Suprapubic skin (tissue), 4 donors: ENCODE results near the gene OR5C1. TPM values are rescaled to one million over a fixed set of nuclear protein-coding genes. Genes with fewer than 3 reads are reported as not detected.
"Not testable (repeated sequence)": the region's sequence is repeated elsewhere in the genome, so short reads cannot be mapped to it uniquely, and the experiment has no call there.

Experiments used
- DNase-seq, 2 donors: peaks; one replicate each; pipeline ENCODE4 v3.0.0-alpha.2; 2019; ENCODE audit warnings: low spot score in 2 of 2
- H3K27ac ChIP-seq: fragments of 200-600 bp; sonication (generic); one replicate; pipeline ENCODE4 v1.5.1; 2019
- H3K27me3 ChIP-seq: fragments of 200-600 bp; sonication (generic); one replicate; pipeline ENCODE4 v1.5.1; 2019
- H3K36me3 ChIP-seq: fragments of 200-600 bp; sonication (generic); one replicate; pipeline ENCODE4 v1.5.1; 2019
- H3K4me1 ChIP-seq: fragments of 200-600 bp; sonication (generic); one replicate; pipeline ENCODE4 v1.5.1; 2019
- H3K4me3 ChIP-seq: fragments of 200-600 bp; sonication (generic); one replicate; pipeline ENCODE4 v1.5.1; 2019; ENCODE audit warnings: mild to moderate bottlenecking
- H3K9me3 ChIP-seq: fragments of 200-600 bp; sonication (generic); one replicate; pipeline ENCODE4 v1.5.1; 2019
- EP300 ChIP-seq: sonication (generic); formaldehyde crosslinking; IDR thresholded peaks from one replicate; pipeline ENCODE4 v1.6.1; 2017; ENCODE audit warnings: antibody characterized with exemption
- POLR2A ChIP-seq, 2 donors: fragments of 450-650 bp; IDR thresholded peaks; one replicate each; pipeline ENCODE4 v1.6.1; 2017; ENCODE audit warnings: antibody characterized with exemption in 2 of 2, mild to moderate bottlenecking in 2 of 2, moderate library complexity in 2 of 2
- POLR2AphosphoS5 ChIP-seq, 3 donors: sonication (generic); formaldehyde crosslinking; IDR thresholded peaks; one replicate each; pipeline ENCODE4 v1.6.1; 2017; ENCODE audit warnings: antibody characterized with exemption in 3 of 3
- WGBS: methylation state at CpG from one replicate; pipeline ENCODE4 v1.1.5; 2018; 5-methylcytosine and 5-hydroxymethylcytosine counted together
- total RNA-seq, 4 donors: library from RNA; depleted of rRNA; stranded (reverse); fragments of >200 nt; gene quantifications; one replicate each; pipeline ENCODE4 v1.1.0, GENCODE V29; 2016
- TF ChIP-seq, protein P1 (sequence below), 2 donors: fragments of 200-600 bp in 1 of 2; fragments of 450-650 bp in 1 of 2; sonication (generic) in 1 of 2; IDR thresholded peaks; one replicate each; pipeline ENCODE4 v1.5.1; 2016 to 2019; ENCODE audit warnings: antibody characterized with exemption in 2 of 2, mild to moderate bottlenecking in 1 of 2, moderate library complexity in 1 of 2

The OR5C1 gene
- total RNA-seq, 4 donors from 2014 or later, result not detected

DNA sequence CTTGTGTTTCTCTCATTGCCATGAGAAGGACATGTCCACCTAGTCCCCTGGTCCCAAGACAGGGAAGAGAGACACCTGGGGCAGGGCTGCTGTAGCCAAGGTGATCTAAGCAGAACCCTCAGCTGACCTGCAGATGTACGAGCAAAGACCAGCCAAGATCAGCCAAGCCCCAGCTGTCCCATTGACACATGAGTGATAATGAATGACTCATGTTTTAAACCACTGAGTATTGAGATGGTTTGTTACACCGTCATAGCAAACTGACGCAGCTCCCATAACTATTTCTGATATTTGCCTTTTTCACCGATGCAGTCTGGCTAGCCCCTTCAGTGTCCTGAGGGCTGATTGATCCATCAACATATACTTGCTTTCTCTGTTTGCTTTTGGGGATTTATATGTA lies 17.9 kb downstream of the OR5C1 start:
- H3K36me3 ChIP-seq, result no peaks in the 10 kb centered on the region
- H3K27me3 ChIP-seq, result no peaks in the 10 kb centered on the region
- TF ChIP-seq POLR2AphosphoS5 (IDR thresholded peaks at IDR 0.05), result no peak
- TF ChIP-seq, protein P1, sequence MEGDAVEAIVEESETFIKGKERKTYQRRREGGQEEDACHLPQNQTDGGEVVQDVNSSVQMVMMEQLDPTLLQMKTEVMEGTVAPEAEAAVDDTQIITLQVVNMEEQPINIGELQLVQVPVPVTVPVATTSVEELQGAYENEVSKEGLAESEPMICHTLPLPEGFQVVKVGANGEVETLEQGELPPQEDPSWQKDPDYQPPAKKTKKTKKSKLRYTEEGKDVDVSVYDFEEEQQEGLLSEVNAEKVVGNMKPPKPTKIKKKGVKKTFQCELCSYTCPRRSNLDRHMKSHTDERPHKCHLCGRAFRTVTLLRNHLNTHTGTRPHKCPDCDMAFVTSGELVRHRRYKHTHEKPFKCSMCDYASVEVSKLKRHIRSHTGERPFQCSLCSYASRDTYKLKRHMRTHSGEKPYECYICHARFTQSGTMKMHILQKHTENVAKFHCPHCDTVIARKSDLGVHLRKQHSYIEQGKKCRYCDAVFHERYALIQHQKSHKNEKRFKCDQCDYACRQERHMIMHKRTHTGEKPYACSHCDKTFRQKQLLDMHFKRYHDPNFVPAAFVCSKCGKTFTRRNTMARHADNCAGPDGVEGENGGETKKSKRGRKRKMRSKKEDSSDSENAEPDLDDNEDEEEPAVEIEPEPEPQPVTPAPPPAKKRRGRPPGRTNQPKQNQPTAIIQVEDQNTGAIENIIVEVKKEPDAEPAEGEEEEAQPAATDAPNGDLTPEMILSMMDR (IDR thresholded peaks at IDR 0.05), result no peak
- TF ChIP-seq EP300, result no peak
- no peak for TF ChIP-seq POLR2A (IDR thresholded peaks at IDR 0.05)
- no peak overlapping the region for H3K4me3 ChIP-seq
- no peak overlapping the region for H3K27ac ChIP-seq
- no peaks in the 10 kb centered on the region for H3K9me3 ChIP-seq
- DNase-seq, result no peak
- H3K4me1 ChIP-seq, result peaks cover 25% of the 10 kb centered on the region
- 88% methylated on average over 4 of the region's 4 CpGs for WGBS

DNA sequence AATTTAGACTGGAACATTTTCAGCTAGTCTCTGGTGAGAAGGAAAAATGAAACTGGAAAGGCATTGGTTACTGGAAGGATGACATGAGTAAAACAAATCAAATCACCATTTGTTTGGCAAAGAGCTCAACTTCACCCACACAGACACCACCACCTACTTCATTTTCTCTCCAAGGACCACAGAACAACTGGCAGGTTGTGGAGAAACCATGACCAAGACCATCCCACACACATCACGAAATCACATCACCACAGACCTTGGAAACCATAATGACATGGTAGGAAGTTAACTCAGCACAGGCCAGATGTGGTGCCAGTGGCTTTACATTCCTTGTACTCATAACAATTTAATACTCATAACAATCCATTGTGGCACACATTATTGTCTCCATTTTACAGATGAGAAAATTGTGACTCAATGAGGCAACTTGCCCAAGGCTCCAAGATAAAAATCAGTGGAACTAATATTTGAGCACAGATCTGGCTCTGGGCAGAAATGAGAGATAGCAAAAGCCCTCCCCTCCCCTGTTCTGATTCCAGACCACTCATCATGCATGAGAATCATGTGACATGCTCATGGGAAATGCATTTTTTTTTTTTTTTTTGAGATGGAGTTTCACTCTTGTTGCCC lies 18.7 kb downstream of the OR5C1 start:
- Histone ChIP-seq H3K36me3 (no peaks in the 10 kb centered on the region), H3K4me3 (no peak overlapping the region), H3K4me1 (peaks cover 25% of the 10 kb centered on the region), H3K27ac (no peak overlapping the region), H3K9me3 (no peaks in the 10 kb centered on the region), H3K27me3 (no peaks in the 10 kb centered on the region)
- DNase-seq, result no peak
- no peak for TF ChIP-seq POLR2AphosphoS5 (IDR thresholded peaks at IDR 0.05)
- WGBS, result 73% methylated on average over 1 of the region's 1 CpG

DNA sequence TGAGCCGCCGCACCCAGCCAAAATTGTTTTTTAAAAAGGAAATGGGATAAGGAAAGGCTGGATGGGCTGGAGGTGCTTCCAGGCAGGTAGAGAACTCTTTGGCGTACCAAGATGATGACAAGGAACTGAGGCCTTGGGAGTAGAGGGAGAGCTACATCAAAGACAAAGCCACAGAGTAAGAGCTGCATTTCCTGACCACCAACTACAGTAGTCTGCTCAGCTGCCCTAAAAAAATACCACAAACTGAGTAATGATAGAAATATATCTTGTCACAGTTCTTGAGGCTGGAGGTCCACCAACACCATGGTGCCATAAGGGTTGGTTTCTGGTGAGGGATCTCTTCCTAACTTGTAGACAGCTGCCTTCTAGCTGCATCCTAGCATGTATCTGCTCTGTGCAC lies 19.4 kb downstream of the OR5C1 start:
- Histone ChIP-seq H3K9me3 (no peaks in the 10 kb centered on the region), H3K36me3 (no peaks in the 10 kb centered on the region), H3K4me3 (no peak overlapping the region), H3K27ac (no peak overlapping the region), H3K27me3 (no peaks in the 10 kb centered on the region), H3K4me1 (peaks cover 25% of the 10 kb centered on the region)
- DNase-seq, result no peak
- no peak for TF ChIP-seq POLR2AphosphoS5 (IDR thresholded peaks at IDR 0.05)
- no peak for TF ChIP-seq POLR2A (IDR thresholded peaks at IDR 0.05)
- TF ChIP-seq, protein P1 (IDR thresholded peaks at IDR 0.05), result no peak
- no peak for TF ChIP-seq EP300
- 93% methylated on average over 3 of the region's 3 CpGs for WGBS

DNA sequence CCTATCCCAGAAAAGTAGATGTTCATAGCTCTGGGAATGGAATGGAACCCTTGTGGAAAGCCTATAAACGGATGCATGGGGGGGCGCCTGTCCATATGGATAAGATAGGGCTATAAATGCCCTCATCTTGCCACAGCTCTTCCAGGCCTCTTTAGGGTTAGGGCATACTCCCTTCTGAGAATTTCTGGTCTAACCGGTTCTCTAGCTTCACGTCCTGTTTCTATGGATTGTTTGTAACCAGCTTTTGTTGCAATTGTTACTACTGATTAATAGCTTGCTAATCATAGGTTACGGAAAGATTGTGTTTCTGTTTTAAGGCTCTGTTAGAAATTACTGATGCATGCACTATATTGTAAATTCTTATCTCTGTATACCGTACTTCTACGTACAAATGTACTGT lies 20.5 kb downstream of the OR5C1 start:
- not testable (repeated sequence) for H3K27me3 ChIP-seq, DNase-seq, H3K4me3 ChIP-seq, H3K9me3 ChIP-seq, H3K36me3 ChIP-seq
- Histone ChIP-seq H3K27ac (peak overlapping the region; percentile 25), H3K4me1 (peaks cover 25% of the 10 kb centered on the region)
- 58% methylated on average over 7 of the region's 7 CpGs for WGBS

- no peak overlapping the region for H3K4me3 ChIP-seq
- WGBS, result 4% methylated on average over 8 of the region's 8 CpGs
- TF ChIP-seq POLR2AphosphoS5 (IDR thresholded peaks at IDR 0.05) (no peak), EP300 (no peak)
- TF ChIP-seq, protein P1 (IDR thresholded peaks at IDR 0.05), result peak; percentile 53 to 89
Measured at GRCh38 chr9:122810306-122810946, 21.7 kb downstream of the OR5C1 start.

DNA sequence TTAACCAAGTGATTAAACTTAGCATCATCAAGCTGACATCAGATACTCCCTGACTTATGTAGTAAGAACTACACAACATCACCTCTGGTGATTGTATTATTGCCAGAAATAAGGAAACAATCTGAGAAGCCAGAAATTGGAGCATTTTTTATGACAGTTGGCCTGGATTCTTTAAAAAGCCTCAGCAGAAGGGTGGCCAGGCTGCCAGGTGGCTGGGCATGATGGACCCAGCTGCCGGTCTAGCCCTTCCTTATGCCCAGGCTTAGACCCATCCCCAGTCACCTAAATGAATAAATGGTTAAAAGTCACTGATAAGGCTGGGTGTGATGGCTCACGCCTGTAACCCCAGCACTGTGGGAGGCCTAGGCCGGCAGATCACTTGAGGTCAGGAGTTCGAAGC lies 24.0 kb downstream of the OR5C1 start:
- Histone ChIP-seq H3K9me3 (no peaks in the 10 kb centered on the region), H3K27ac (no peak overlapping the region), H3K36me3 (peaks cover 14% of the 10 kb centered on the region), H3K4me1 (peaks cover 32% of the 10 kb centered on the region), H3K4me3 (no peak overlapping the region), H3K27me3 (no peaks in the 10 kb centered on the region)
- TF ChIP-seq POLR2A (IDR thresholded peaks at IDR 0.05), result no peak
- TF ChIP-seq EP300, result no peak
- TF ChIP-seq, protein P1 (IDR thresholded peaks at IDR 0.05), result no peak
- no peak for TF ChIP-seq POLR2AphosphoS5 (IDR thresholded peaks at IDR 0.05)
- no peak for DNase-seq
- WGBS, result 79% methylated on average over 4 of the region's 4 CpGs

More at GRCh38 chr9:122810306-122810946, 21.7 kb downstream of the OR5C1 start:
- peak in 1 of 2 donors; percentile 79 for DNase-seq
- Histone ChIP-seq H3K9me3 (no peaks in the 10 kb centered on the region), H3K4me1 (peaks cover 29% of the 10 kb centered on the region), H3K36me3 (no peaks in the 10 kb centered on the region), H3K27ac (peak overlapping the region; percentile 25), H3K27me3 (no peaks in the 10 kb centered on the region)
